Measurements from ENCODE around the gene SLC12A5. TPM values are rescaled to one million over a fixed set of nuclear protein-coding genes. Genes with fewer than 3 reads are reported as not detected.

Gene SLC12A5
- total RNA-seq, 2 experiments from 2014 or later, result 0.42 to 0.87 TPM

- no peak overlapping the region for H3K27ac Mint-ChIP-seq
Measured at GRCh38 chr20:46021361-46022359, 7.4 kb upstream of the SLC12A5 start.

GRCh38 chr20:46022411-46023147 is 6.4 kb upstream of the SLC12A5 start:
- POLR2A ChIA-PET, result interaction anchor here (0.6 kb wide), 1 partner anchor 234 kb away, joined by 3 read pairs; no protein-coding TSS in a partner anchor
- H3K27me3 Mint-ChIP-seq, result peaks cover 35% of the 10 kb centered on the region
- CTCF ChIA-PET, result interaction anchor here (0.6 to 1.6 kb wide), 19 partner anchors 9 to 917 kb away, joined by 3 to 10 read pairs (median 4); partner anchors contain the start of gene MMP9
- H3K27ac Mint-ChIP-seq, result no peak overlapping the region
- no peaks in the 10 kb centered on the region for H3K36me3 Mint-ChIP-seq (ENCODE audit: low read depth)
- H3K4me3 Mint-ChIP-seq, result peak overlapping the region; percentile 57
- peak; percentile 77 for DNase-seq
- no peaks in the 10 kb centered on the region for H3K9me3 Mint-ChIP-seq
- peaks cover 22% of the 10 kb centered on the region for H3K4me1 Mint-ChIP-seq

More at GRCh38 chr20:46021361-46022359, 7.4 kb upstream of the SLC12A5 start:
- H3K36me3 Mint-ChIP-seq (ENCODE audit: low read depth), result no peaks in the 10 kb centered on the region
- peaks cover 35% of the 10 kb centered on the region for H3K27me3 Mint-ChIP-seq
- peak overlapping the region; percentile 60 for H3K4me3 Mint-ChIP-seq
- no peaks in the 10 kb centered on the region for H3K9me3 Mint-ChIP-seq
- DNase-seq, result peak; percentile 50
- ChIA-PET POLR2A (interaction anchor here (0.6 kb wide), 1 partner anchor 235 kb away, joined by 3 read pairs; no protein-coding TSS in a partner anchor), CTCF (interaction anchor here (0.6 to 1.6 kb wide), 12 partner anchors 8 to 328 kb away, joined by 3 to 10 read pairs (median 4); partner anchors contain the start of genes MMP9 and SLC12A5)
- peaks cover 25% of the 10 kb centered on the region for H3K4me1 Mint-ChIP-seq

- Mint-ChIP-seq H3K9me3 (peaks cover 2% of the 10 kb centered on the region), H3K4me1 (peaks cover 22% of the 10 kb centered on the region), H3K36me3 (ENCODE audit: low read depth) (no peaks in the 10 kb centered on the region), H3K27ac (no peak overlapping the region), H3K4me3 (peak overlapping the region; percentile 3), H3K27me3 (peaks cover 38% of the 10 kb centered on the region)
- CTCF ChIA-PET, result interaction anchor here (0.7 to 1.6 kb wide), 17 partner anchors 9 to 917 kb away, joined by 3 to 10 read pairs (median 4); partner anchors contain the start of gene MMP9
- POLR2A ChIA-PET, result no interaction called here
- no peak for DNase-seq
Measured at GRCh38 chr20:46023148-46023484, 5.9 kb upstream of the SLC12A5 start.

GRCh38 chr20:46023999-46024398 is 5.0 kb upstream of the SLC12A5 start:
- H3K27me3 Mint-ChIP-seq, result peaks cover 33% of the 10 kb centered on the region
- no peak for DNase-seq
- H3K4me1 Mint-ChIP-seq, result peaks cover 22% of the 10 kb centered on the region
- CTCF ChIA-PET, result interaction anchor here (0.9 to 1.4 kb wide), 2 partner anchors 11 to 155 kb away, joined by 3 to 4 read pairs; no protein-coding TSS in a partner anchor
- H3K4me3 Mint-ChIP-seq, result no peak overlapping the region
- peaks cover 2% of the 10 kb centered on the region for H3K9me3 Mint-ChIP-seq
- POLR2A ChIA-PET, result no interaction called here
- H3K36me3 Mint-ChIP-seq (ENCODE audit: low read depth), result no peaks in the 10 kb centered on the region
- H3K27ac Mint-ChIP-seq, result no peak overlapping the region

GRCh38 chr20:46025376-46025783 is 3.6 kb upstream of the SLC12A5 start:
- Mint-ChIP-seq H3K4me3 (no peak overlapping the region), H3K36me3 (ENCODE audit: low read depth) (no peaks in the 10 kb centered on the region), H3K4me1 (peaks cover 22% of the 10 kb centered on the region), H3K27ac (no peak overlapping the region), H3K27me3 (peaks cover 41% of the 10 kb centered on the region), H3K9me3 (peaks cover 2% of the 10 kb centered on the region)
- ChIA-PET CTCF (interaction anchor here (0.7 to 1.4 kb wide), 2 partner anchors 11 to 103 kb away, joined by 3 to 4 read pairs; no protein-coding TSS in a partner anchor), POLR2A (no interaction called here)
- DNase-seq, result no peak

- Mint-ChIP-seq H3K4me3 (no peak overlapping the region), H3K4me1 (peaks cover 9% of the 10 kb centered on the region), H3K27ac (no peak overlapping the region), H3K36me3 (ENCODE audit: low read depth) (no peaks in the 10 kb centered on the region), H3K9me3 (peaks cover 2% of the 10 kb centered on the region), H3K27me3 (peaks cover 45% of the 10 kb centered on the region)
- ChIA-PET POLR2A (no interaction called here), CTCF (no interaction called here)
- DNase-seq, result peak; percentile 57
Measured at GRCh38 chr20:46027245-46027853, 1.7 kb upstream of the SLC12A5 start.

GRCh38 chr20:46028110-46028509 is 905 bp upstream of the SLC12A5 start:
- no peak overlapping the region for H3K27ac Mint-ChIP-seq
- no peaks in the 10 kb centered on the region for H3K36me3 Mint-ChIP-seq (ENCODE audit: low read depth)
- H3K27me3 Mint-ChIP-seq, result peaks cover 52% of the 10 kb centered on the region
- DNase-seq, result no peak
- H3K9me3 Mint-ChIP-seq, result peaks cover 2% of the 10 kb centered on the region
- ChIA-PET CTCF (no interaction called here), POLR2A (no interaction called here)
- no peak overlapping the region for H3K4me3 Mint-ChIP-seq
- H3K4me1 Mint-ChIP-seq, result peaks cover 5% of the 10 kb centered on the region

- H3K36me3 Mint-ChIP-seq (ENCODE audit: low read depth), result no peaks in the 10 kb centered on the region
- POLR2A ChIA-PET, result no interaction called here
- H3K27ac Mint-ChIP-seq, result no peak overlapping the region
- H3K4me1 Mint-ChIP-seq, result no peaks in the 10 kb centered on the region
- H3K9me3 Mint-ChIP-seq, result peaks cover 2% of the 10 kb centered on the region
- DNase-seq, result no peak
- H3K4me3 Mint-ChIP-seq, result no peak overlapping the region
- CTCF ChIA-PET, result no interaction called here
- peaks cover 53% of the 10 kb centered on the region for H3K27me3 Mint-ChIP-seq
Measured at GRCh38 chr20:46030284-46031013, 1.4 kb downstream of the SLC12A5 start.

GRCh38 chr20:46031014-46031569 is 2.1 kb downstream of the SLC12A5 start:
- Mint-ChIP-seq H3K4me3 (no peak overlapping the region), H3K36me3 (ENCODE audit: low read depth) (no peaks in the 10 kb centered on the region), H3K4me1 (no peaks in the 10 kb centered on the region), H3K27ac (no peak overlapping the region), H3K27me3 (peaks cover 52% of the 10 kb centered on the region), H3K9me3 (peaks cover 2% of the 10 kb centered on the region)
- ChIA-PET CTCF (interaction anchor here (1.7 kb wide), 1 partner anchor 8 kb away, joined by 6 read pairs; no protein-coding TSS in a partner anchor), POLR2A (no interaction called here)
- no peak for DNase-seq

- Mint-ChIP-seq H3K4me3 (no peak overlapping the region), H3K36me3 (ENCODE audit: low read depth) (no peaks in the 10 kb centered on the region), H3K9me3 (peaks cover 2% of the 10 kb centered on the region), H3K27me3 (peaks cover 52% of the 10 kb centered on the region), H3K4me1 (no peaks in the 10 kb centered on the region), H3K27ac (no peak overlapping the region)
- DNase-seq, result no peak
- CTCF ChIA-PET, result interaction anchor here (1.7 kb wide), 1 partner anchor 9 kb away, joined by 6 read pairs; no protein-coding TSS in a partner anchor
- POLR2A ChIA-PET, result no interaction called here
Measured at GRCh38 chr20:46031701-46032254, 2.8 kb downstream of the SLC12A5 start.

GRCh38 chr20:46034039-46034438 is 5.0 kb downstream of the SLC12A5 start:
- H3K27me3 Mint-ChIP-seq, result peaks cover 44% of the 10 kb centered on the region
- ChIA-PET CTCF (no interaction called here), POLR2A (no interaction called here)
- H3K4me3 Mint-ChIP-seq, result no peak overlapping the region
- H3K27ac Mint-ChIP-seq, result no peak overlapping the region
- H3K4me1 Mint-ChIP-seq, result no peaks in the 10 kb centered on the region
- H3K9me3 Mint-ChIP-seq, result no peaks in the 10 kb centered on the region
- no peak for DNase-seq
- H3K36me3 Mint-ChIP-seq (ENCODE audit: low read depth), result no peaks in the 10 kb centered on the region

All from activated CD4-positive, alpha-beta T cell treated with anti-CD3 and anti-CD28 coated beads, Interleukin-2, amount 10 ng/mL, durations not matched to agents 7 days and 5 days (primary cell).